HG03135 (cell line): Measurements from ENCODE around the gene TOP1.
A peak's percentile ranks its signal among the peaks of the same experiment; 100 is the strongest.
"Not testable (repeated sequence)": the region's sequence is repeated elsewhere in the genome, so short reads cannot be mapped to it uniquely, and the experiment has no call there.

ENCODE experiments used
- ATAC-seq: cut with Tn5 transposase; IDR thresholded peaks from one replicate; pipeline ENCODE4 v1.9.1; 2021; ENCODE audit warnings: mild to moderate bottlenecking, moderate library complexity; ENCODE audit not compliant: unreplicated experiment

TOP1 gene

GRCh38 chr20:41003936-41004294 is 24.7 kb upstream of the TOP1 start:
- ATAC-seq: not testable (repeated sequence)

- ATAC-seq: no peak
These were observed 23.9 kb upstream of the TOP1 start for GRCh38 chr20:41004531-41005360.

GRCh38 chr20:41005361-41005729 is 23.3 kb upstream of the TOP1 start:
- no peak for ATAC-seq

GRCh38 chr20:41006126-41006935 is 22.3 kb upstream of the TOP1 start:
- no peak for ATAC-seq

- no peak for ATAC-seq
These were observed 21.6 kb upstream of the TOP1 start for GRCh38 chr20:41006936-41007474.

- no peak for ATAC-seq
These were observed 21.1 kb upstream of the TOP1 start for GRCh38 chr20:41007481-41007880.

GRCh38 chr20:41009946-41010345 is 18.7 kb upstream of the TOP1 start:
- no peak for ATAC-seq

GRCh38 chr20:41011551-41012067 is 17.0 kb upstream of the TOP1 start:
- ATAC-seq: peak; percentile 92

GRCh38 chr20:41014561-41015088 is 14.0 kb upstream of the TOP1 start:
- ATAC-seq: no peak

- ATAC-seq: no peak
These were observed 11.1 kb upstream of the TOP1 start for GRCh38 chr20:41017448-41018042.

- ATAC-seq: no peak
These were observed 10.5 kb upstream of the TOP1 start for GRCh38 chr20:41018153-41018552.

- ATAC-seq: no peak
These were observed 5.1 kb upstream of the TOP1 start for GRCh38 chr20:41023549-41023948.

GRCh38 chr20:41027366-41027765 is 1.3 kb upstream of the TOP1 start:
- ATAC-seq: no peak

- no peak for ATAC-seq
These were observed 707 bp upstream of the TOP1 start for GRCh38 chr20:41027872-41028358.

GRCh38 chr20:41029150-41029901 is 704 bp downstream of the TOP1 start:
- ATAC-seq: peak; percentile 20

GRCh38 chr20:41030061-41030460 is 1.4 kb downstream of the TOP1 start:
- ATAC-seq: no peak

- ATAC-seq: no peak
These were observed 2.1 kb downstream of the TOP1 start for GRCh38 chr20:41030531-41031242.

GRCh38 chr20:41031243-41031619 is 2.6 kb downstream of the TOP1 start:
- no peak for ATAC-seq

GRCh38 chr20:41032271-41032670 is 3.6 kb downstream of the TOP1 start:
- no peak for ATAC-seq

GRCh38 chr20:41034239-41034638 is 5.6 kb downstream of the TOP1 start:
- no peak for ATAC-seq
